ENCODE measurements around the gene ADSS1. TPM values are rescaled to one million over a fixed set of nuclear protein-coding genes. Genes with fewer than 3 reads are reported as not detected.
A peak's percentile ranks its signal among the peaks of the same experiment; 100 is the strongest.

ADSS1 gene
- total RNA-seq, 1 donor from 2014 or later: 215 TPM

- ATAC-seq (ENCODE audit: poor library complexity) (no peak), DNase-seq (no peak)
- intact Hi-C loops (cut with DNase I): no loop called here
Measured at GRCh38 chr14:104696671-104697316, 27.2 kb upstream of the ADSS1 start.

DNA sequence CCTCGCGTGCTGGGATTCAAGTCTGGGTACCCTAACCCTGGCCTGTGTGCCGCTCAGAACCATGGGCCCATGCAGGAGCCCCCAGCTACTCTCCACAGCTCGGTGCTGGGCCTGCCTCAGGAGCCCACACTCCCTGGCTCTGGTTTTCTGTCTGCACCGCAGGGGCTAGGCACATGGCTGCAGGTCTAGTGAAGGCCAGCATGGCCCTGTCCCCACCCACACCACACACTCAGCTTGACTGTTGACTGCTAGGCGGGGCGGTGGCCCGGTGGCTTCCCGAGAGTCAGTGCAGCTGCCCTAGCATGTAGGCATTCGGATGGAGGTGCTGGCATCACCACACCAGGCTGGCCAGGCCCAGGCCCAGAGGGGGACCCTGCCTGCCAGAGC lies 26.7 kb upstream of the ADSS1 start:
- intact Hi-C loops (cut with DNase I): no loop called here
- ATAC-seq (ENCODE audit: poor library complexity): no peak

GRCh38 chr14:104697892-104698583 lies 26.0 kb upstream of the ADSS1 start:
- ATAC-seq (ENCODE audit: poor library complexity) (no peak), DNase-seq (no peak)
- intact Hi-C loops (cut with DNase I): no loop called here

More for the DNA sequence above, 26.7 kb upstream of the ADSS1 start:
- DNase-seq: no peak

DNA sequence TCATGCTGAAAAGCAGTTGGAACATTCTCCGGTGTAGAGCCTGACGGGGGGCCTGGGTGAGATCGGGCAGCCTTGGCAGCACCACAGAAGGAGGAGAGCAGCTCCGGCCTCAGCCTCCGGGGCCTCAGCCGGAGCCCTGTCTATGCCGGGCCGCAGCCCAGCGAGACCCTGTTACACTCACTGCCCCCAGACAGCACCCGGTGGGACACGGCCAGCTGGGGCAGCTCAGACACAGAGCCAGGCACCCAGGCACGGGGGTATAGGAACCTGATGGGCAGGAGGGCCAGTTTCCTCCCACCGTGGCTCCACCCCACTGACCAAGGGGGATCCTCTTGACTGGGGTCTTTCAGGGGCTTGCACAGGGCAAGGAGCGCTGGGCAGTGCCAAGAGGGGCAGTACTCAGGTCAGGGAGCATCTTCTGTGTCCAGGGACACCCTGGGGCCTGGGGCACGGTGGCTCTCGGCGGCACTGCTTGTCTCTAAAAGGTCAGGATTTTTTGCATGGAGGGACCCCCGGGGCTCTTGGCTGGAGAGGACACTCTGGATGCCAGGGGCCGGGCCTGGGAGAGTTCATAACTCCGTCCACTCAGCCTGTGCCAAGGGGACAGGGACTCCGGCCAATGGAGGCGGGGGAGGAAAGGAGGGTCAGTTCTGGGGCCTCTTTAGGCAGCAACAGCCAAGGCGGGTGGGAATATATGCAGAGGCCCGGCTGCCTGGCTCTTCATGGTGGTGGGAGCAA lies 25.2 kb upstream of the ADSS1 start:
- peak; percentile 82 for DNase-seq
- intact Hi-C loops (cut with DNase I): no loop called here
- peak; percentile 51 for ATAC-seq (ENCODE audit: poor library complexity)

GRCh38 chr14:104699426-104699748 lies 24.6 kb upstream of the ADSS1 start:
- no peak for ATAC-seq (ENCODE audit: poor library complexity)
- no peak for DNase-seq
- intact Hi-C loops (cut with DNase I): no loop called here

DNA sequence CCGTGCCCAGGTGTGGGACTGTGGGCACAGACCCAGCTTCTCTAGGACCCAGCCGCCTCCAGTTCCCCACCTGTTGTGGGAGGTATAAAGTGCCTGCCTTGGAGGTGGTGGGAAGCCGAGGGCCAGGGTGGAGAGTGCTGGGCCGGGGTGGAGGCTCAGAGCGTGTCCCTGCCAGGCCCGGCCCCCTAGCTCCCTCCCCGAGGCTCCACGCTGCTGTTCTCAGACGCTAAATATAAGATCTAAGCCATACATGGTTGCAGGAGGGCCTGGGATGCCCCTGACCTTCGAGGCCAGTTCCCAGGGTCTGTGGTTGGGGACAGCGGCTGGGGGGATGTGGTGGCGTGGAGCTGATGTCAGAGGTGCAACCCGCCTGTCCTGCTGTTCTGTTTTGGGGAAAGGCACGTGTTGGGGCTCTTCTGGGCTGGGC lies 23.8 kb upstream of the ADSS1 start:
- no peak for DNase-seq
- ATAC-seq (ENCODE audit: poor library complexity): peak; percentile 2

DNA sequence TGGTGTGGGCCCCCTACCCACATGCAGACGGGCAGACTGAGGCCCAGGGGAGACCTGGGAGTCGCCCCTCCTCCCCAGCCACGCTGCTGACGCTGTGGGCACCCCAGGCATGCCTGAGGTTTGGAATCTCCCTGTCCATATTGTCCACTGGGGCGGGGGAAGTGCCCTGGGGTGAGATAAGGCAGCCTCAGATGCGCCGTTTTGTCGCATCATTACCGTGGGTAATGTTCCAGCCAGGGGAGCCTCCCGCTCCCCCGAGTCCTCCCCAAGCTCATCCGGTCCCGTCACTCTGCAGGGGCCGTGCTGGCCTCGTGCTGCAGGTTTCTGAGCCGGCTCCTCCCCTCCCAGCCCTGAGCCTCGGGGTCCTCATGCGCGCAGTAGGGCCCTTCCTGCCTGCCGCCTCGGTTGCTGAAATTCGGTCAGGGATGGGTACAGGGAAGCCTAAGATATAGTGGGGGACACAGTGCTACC lies 23.2 kb upstream of the ADSS1 start:
- intact Hi-C loops (cut with DNase I): no loop called here
- DNase-seq: no peak
- ATAC-seq (ENCODE audit: poor library complexity): no peak

More for the DNA sequence above, 23.8 kb upstream of the ADSS1 start:
- intact Hi-C loops (cut with DNase I): no loop called here

DNA sequence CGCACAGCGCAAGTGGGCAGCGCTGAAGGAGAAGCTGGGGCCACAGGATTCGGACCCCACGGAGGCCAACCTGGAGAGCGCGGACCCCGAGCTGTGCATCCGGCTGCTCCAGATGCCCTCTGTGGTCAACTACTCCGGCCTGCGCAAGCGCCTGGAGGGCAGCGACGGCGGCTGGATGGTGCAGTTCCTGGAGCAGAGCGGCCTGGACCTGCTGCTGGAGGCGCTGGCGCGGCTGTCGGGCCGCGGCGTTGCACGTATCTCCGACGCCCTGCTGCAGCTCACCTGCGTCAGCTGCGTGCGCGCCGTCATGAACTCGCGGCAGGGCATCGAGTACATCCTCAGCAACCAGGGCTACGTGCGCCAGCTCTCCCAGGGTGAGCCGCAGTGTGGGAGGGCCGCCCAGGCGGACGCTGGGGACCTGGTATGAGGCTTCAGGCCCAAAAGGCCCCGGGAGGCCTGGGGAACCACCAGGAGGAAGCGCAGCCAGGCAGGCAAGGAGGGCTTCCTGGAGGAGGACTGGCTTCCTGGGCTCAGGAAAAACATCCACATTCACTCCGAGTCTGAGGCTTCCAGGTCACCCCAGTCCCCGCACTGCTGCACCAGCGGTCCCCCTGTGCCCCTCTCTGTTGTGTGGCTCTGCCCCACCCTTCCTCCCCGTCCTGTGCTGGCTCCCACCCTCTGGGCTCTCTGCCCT lies 22.5 kb upstream of the ADSS1 start:
- DNase-seq (no peak), ATAC-seq (ENCODE audit: poor library complexity) (no peak)
- intact Hi-C loops (cut with DNase I): no loop called here

GRCh38 chr14:104702106-104702505 lies 21.9 kb upstream of the ADSS1 start:
- DNase-seq (no peak), ATAC-seq (ENCODE audit: poor library complexity) (no peak)
- intact Hi-C loops (cut with DNase I): no loop called here

GRCh38 chr14:104702673-104703072 lies 21.4 kb upstream of the ADSS1 start:
- DNase-seq: no peak
- intact Hi-C loops (cut with DNase I): no loop called here
- ATAC-seq (ENCODE audit: poor library complexity): no peak

DNA sequence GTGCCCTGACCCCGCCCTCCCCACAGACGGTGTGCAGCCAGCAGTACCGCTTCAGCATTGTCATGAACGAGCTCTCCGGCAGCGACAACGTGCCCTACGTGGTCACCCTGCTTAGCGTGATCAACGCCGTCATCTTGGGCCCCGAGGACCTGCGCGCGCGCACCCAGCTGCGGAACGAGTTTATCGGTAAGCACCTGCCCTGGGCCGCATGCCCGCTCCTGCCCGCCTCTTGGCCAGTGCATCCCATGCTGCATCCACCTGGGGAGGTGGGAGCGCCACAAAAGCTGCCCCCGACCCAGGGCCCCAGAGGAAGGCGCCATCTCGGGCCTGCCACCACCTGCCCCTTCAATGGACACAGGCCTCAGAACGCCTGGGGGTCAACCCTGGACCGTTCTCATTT lies 20.8 kb upstream of the ADSS1 start:
- intact Hi-C loops (cut with DNase I): no loop called here
- DNase-seq (no peak), ATAC-seq (ENCODE audit: poor library complexity) (no peak)

GRCh38 chr14:104704252-104704651 lies 19.8 kb upstream of the ADSS1 start:
- ATAC-seq (ENCODE audit: poor library complexity) (no peak), DNase-seq (no peak)
- intact Hi-C loops (cut with DNase I): no loop called here

- intact Hi-C loops (cut with DNase I): no loop called here
- DNase-seq (no peak), ATAC-seq (ENCODE audit: poor library complexity) (no peak)
Measured at GRCh38 chr14:104705340-104706047, 18.5 kb upstream of the ADSS1 start.

- ATAC-seq (ENCODE audit: poor library complexity) (no peak), DNase-seq (no peak)
- intact Hi-C loops (cut with DNase I): no loop called here
Measured at GRCh38 chr14:104706733-104707607, 17.1 kb upstream of the ADSS1 start.

DNA sequence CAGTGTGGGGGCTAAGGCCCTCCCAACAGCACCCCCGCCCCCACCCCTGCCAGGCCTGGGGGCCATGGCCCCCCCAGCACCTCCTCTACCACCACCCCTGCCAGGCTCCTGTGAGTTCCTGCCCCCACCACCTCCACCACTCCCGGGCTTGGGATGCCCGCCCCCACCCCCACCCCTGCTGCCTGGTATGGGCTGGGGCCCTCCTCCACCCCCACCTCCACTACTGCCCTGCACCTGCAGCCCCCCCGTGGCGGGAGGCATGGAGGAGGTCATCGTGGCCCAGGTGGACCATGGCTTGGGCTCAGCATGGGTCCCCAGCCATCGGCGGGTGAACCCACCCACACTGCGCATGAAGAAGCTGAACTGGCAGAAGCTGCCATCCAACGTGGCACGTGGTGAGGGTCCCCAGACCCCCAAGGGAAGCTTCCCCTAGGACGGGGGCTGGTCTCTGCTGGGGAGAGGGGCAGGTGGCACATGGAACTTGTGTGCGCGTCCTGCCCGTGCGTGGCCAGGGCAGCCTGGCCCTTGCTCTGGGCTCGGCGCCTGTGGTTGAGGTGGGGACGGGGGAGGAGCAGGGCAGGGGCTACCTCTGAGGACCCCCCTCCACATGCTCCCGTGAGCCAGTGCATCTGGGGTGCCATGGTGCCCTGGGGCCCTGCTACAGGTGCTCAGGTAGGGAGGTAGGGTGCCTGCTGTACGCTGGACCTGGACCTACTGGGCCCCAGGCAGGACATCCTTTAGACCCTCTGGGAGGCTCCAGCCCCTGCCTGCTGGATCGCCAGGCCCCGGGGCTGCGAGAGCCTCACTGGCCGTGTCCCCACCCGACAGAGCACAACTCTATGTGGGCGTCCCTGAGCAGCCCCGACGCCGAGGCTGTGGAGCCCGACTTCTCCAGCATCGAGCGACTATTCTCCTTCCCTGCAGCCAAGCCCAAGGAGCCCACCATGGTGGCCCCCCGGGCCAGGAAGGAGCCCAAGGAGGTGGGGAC lies 16.1 kb upstream of the ADSS1 start:
- DNase-seq: no peak
- ATAC-seq (ENCODE audit: poor library complexity): no peak
- intact Hi-C loops (cut with DNase I): loop anchor here (2.0 kb wide), 1 partner anchor 57 kb away; no protein-coding TSS in a partner anchor

- ATAC-seq (ENCODE audit: poor library complexity): peak; percentile 81
- peak; percentile 86 for DNase-seq
- intact Hi-C loops (cut with DNase I): loop anchor here (2.0 kb wide), 1 partner anchor 58 kb away; no protein-coding TSS in a partner anchor
Measured at GRCh38 chr14:104708606-104709268, 15.3 kb upstream of the ADSS1 start.

All from Right ventricle myocardium superior (tissue), 1 donor.